Esophagus squamous epithelium (tissue), 5 donors: ENCODE data around the gene CREBZF. TPM values are rescaled to one million over a fixed set of nuclear protein-coding genes. Genes with fewer than 3 reads are reported as not detected.
"Not testable (repeated sequence)": the region's sequence is repeated elsewhere in the genome, so short reads cannot be mapped to it uniquely, and the experiment has no call there.

Source experiments
- DNase-seq: peaks from one replicate; lab custom pipeline; 2025; lab: John Stamatoyannopoulos, UW
- H3K27ac ChIP-seq, 4 donors: fragments of 200-600 bp; sonication (generic); one replicate each; pipeline ENCODE4 v1.5.1; 2016 to 2019; ENCODE audit warnings: mild to moderate bottlenecking in 1 of 4
- H3K27me3 ChIP-seq, 4 donors: fragments of 200-600 bp; sonication (generic); 1 replicate in 3 of 4; 2 replicates in 1 of 4; pipeline versions ENCODE4 v1.5.1 to v1.6.0; 2017 to 2021; ENCODE audit warnings: antibody characterized with exemption in 1 of 4
- H3K36me3 ChIP-seq, 3 donors: fragments of 200-600 bp; sonication (generic); one replicate each; pipeline ENCODE4 v1.5.1; 2016 to 2019
- H3K4me1 ChIP-seq, 3 donors: fragments of 200-600 bp; sonication (generic); one replicate each; pipeline ENCODE4 v1.5.1; 2017 to 2019
- H3K4me3 ChIP-seq, 4 donors: fragments of 200-600 bp; sonication (generic); 1 replicate in 3 of 4; 2 replicates in 1 of 4; pipeline ENCODE4 v1.5.1; 2016 to 2019; ENCODE audit warnings: mild to moderate bottlenecking in 2 of 4, moderate library complexity in 1 of 4
- H3K9me3 ChIP-seq, 3 donors: fragments of 200-600 bp; sonication (generic); one replicate each; pipeline ENCODE4 v1.5.1; 2016 to 2019
- POLR2A ChIP-seq, 4 donors: fragments of 450-650 bp; IDR thresholded peaks; one replicate each; pipeline ENCODE4 v1.6.1; 2017; ENCODE audit warnings: antibody characterized with exemption in 4 of 4, mild to moderate bottlenecking in 4 of 4, moderate library complexity in 3 of 4
- WGBS, 2 donors: methylation state at CpG; one replicate each; pipeline ENCODE4 v1.1.5; 2018; 5-methylcytosine and 5-hydroxymethylcytosine counted together
- intact Hi-C: fragments of 100-400 bp; cut with DNase I; formaldehyde crosslinking; loops from one replicate; pipeline ENCODE4 v1.15.0; 2022
- total RNA-seq, 4 donors: library from RNA; depleted of rRNA; stranded (reverse); fragments of >200 nt; gene quantifications; one replicate each; pipeline ENCODE4 v1.1.0, GENCODE V29; 2016
- TF ChIP-seq, protein P1 (sequence below), 6 experiments: fragments of 450-650 bp in 4 of 6; fragments of 200-600 bp in 2 of 6; sonication (generic) in 2 of 6; IDR thresholded peaks; one replicate each; pipeline ENCODE4 v1.5.1; 2016 to 2019; ENCODE audit warnings: antibody characterized with exemption in 6 of 6, mild to moderate bottlenecking in 4 of 6, moderate library complexity in 4 of 6
- donor health status: DM: yes; HTN: yes; CAD: no.

CREBZF gene
- total RNA-seq, 4 donors from 2014 or later: 14.8 to 67.3 (median 27.6) TPM

DNA sequence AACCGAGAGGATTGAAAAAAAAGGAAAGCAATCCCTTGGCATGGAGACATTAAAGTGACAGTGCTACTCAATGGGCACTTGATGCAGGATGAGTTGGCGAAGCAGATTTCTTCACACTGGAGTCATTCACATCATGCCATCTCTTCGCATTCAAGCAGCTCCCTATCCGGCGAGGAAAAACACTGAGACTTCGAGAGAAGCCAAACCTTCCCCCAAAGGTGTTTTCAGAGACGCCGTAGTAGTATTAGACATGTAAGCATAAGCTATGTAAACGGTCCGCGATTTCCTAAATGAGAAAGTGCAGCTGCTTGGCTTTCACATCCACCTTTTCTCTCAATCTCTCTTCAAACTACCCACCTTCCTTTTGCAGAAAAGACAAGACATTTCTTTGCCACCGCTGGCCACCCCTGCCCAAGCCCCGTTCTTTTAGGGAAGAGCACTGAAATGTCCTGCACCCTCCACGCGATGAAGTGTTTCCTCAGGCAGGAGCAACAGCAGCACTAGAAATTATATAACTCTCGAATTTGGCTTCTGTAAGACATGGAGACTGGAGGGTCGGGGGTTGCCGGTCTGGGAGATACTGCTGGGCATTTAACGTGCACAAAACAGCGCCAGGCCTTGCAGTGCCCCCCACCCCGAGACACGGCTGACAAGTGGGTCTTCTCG is 37.5 kb downstream of the CREBZF start, which contains the start of gene DLG2:
DLG2 (minus strand) TSS at position 13 of the 666 bp plus-strand sequence.
- 2% methylated on average over 18 to 23 of the region's 23 CpGs for whole genome bisulfite sequencing, 2 donors
- DNase-seq: no peak
- Histone ChIP-seq H3K4me1 (peaks cover 0 to 46% (median 14%) of the 10 kb centered on the region in 3 donors), H3K9me3 (no peaks in the 10 kb centered on the region), H3K36me3 (peaks cover 0 to 18% (median 0%) of the 10 kb centered on the region in 3 donors), H3K27ac (peak within 1 kb of the TSS; percentile 87 to 98 (median 94)), H3K4me3 (peak within 1 kb of the TSS; percentile 57 to 94 (median 81)), H3K27me3 (no peaks in the 10 kb centered on the region)
- no peak for TF ChIP-seq POLR2A (IDR thresholded peaks at IDR 0.05)
- TF ChIP-seq, protein P1, sequence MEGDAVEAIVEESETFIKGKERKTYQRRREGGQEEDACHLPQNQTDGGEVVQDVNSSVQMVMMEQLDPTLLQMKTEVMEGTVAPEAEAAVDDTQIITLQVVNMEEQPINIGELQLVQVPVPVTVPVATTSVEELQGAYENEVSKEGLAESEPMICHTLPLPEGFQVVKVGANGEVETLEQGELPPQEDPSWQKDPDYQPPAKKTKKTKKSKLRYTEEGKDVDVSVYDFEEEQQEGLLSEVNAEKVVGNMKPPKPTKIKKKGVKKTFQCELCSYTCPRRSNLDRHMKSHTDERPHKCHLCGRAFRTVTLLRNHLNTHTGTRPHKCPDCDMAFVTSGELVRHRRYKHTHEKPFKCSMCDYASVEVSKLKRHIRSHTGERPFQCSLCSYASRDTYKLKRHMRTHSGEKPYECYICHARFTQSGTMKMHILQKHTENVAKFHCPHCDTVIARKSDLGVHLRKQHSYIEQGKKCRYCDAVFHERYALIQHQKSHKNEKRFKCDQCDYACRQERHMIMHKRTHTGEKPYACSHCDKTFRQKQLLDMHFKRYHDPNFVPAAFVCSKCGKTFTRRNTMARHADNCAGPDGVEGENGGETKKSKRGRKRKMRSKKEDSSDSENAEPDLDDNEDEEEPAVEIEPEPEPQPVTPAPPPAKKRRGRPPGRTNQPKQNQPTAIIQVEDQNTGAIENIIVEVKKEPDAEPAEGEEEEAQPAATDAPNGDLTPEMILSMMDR (IDR thresholded peaks at IDR 0.05): no peak
- intact Hi-C loops: no loop called here

DNA sequence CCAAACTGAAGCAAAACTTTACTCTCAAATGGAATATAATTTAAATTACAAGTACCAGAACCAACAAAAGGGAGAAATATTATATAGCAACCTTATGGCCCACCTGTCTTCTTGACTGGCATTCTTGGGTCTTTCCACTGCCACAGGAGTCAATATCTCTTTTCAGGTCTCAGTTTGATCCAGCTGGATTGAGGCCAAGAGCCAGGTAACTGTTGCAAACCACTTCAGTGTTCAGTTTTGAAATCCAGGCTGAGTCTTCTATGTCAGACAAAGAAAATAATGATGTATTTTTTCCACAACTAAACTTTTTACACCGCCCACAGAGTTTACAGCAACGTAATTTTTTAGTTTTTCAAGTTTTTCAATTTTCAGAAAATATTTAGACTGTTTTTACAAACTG is 38.4 kb downstream of the CREBZF start:
- DNase-seq: no peak
- Histone ChIP-seq H3K9me3 (no peaks in the 10 kb centered on the region), H3K4me1 (peaks cover 0 to 46% (median 14%) of the 10 kb centered on the region in 3 donors), H3K27me3 (no peaks in the 10 kb centered on the region), H3K4me3 (peak overlapping the region in 3 of 4 donors; percentile 81 to 94 (median 81)), H3K27ac (peak overlapping the region in 3 of 4 donors; percentile 94 to 98 (median 95)), H3K36me3 (peaks cover 0 to 10% (median 0%) of the 10 kb centered on the region in 3 donors)
- 31 to 32% methylated on average over 2 of the region's 2 CpGs for WGBS, 2 donors
- TF ChIP-seq, protein P1 (IDR thresholded peaks at IDR 0.05): no peak
- TF ChIP-seq POLR2A (IDR thresholded peaks at IDR 0.05): no peak
- intact Hi-C loops: no loop called here

DNA sequence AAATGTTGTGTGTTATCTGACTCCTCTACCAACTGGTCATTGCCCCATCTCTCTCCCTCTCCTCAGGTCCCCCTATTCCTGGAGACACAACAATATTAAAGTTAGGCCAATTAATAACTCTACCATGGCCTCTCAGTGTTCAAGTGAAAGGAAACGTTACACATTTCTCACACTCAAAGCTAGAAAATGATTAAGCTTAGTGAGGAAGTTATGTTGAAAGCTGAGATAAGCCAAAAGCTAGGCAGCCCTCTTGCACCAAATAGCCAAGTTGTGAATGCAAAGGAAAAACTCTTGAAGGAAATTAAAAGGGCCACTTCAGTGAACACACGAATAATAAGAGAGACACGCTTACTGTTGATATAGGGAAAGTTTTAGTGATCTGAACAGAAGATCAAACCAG is 44.7 kb downstream of the CREBZF start:
- H3K27me3 ChIP-seq: no peaks in the 10 kb centered on the region
- H3K36me3 ChIP-seq: no peaks in the 10 kb centered on the region
- peaks cover 0 to 5% (median 0%) of the 10 kb centered on the region in 3 donors for H3K4me1 ChIP-seq
- H3K27ac ChIP-seq: no peak overlapping the region
- no peak overlapping the region for H3K4me3 ChIP-seq
- no peaks in the 10 kb centered on the region for H3K9me3 ChIP-seq
- TF ChIP-seq, protein P1 (IDR thresholded peaks at IDR 0.05): no peak
- TF ChIP-seq POLR2A (IDR thresholded peaks at IDR 0.05): no peak
- intact Hi-C loops: no loop called here
- WGBS, 2 donors: 63 to 64% methylated on average over 3 of the region's 3 CpGs
- DNase-seq: no peak

DNA sequence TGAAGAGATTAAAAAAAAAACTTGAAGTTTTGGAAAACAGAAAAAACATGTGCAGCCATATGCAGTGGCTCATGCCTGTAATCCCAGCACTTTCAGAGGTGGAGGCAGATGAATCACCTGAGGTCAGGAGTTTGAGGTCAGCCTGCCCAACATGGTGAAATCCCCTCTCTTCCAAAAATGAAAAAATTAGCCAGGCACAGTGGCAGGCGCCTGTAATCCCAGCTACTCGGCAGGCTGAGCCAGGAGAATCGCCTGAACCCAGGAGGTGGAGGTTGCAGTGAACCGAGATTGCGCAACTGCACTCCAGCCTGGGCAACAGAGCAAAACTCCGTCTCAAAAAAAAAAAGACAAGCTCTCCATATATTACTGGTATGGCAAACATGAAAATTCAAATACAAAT is 45.4 kb downstream of the CREBZF start:
- Histone ChIP-seq H3K27me3 (no peaks in the 10 kb centered on the region), H3K36me3 (no peaks in the 10 kb centered on the region), H3K4me3 (no peak overlapping the region), H3K4me1 (no peaks in the 10 kb centered on the region), H3K9me3 (no peaks in the 10 kb centered on the region), H3K27ac (no peak overlapping the region)
- no peak for TF ChIP-seq POLR2A (IDR thresholded peaks at IDR 0.05)
- TF ChIP-seq, protein P1 (IDR thresholded peaks at IDR 0.05): no peak
- DNase-seq: no peak
- 68 to 86% methylated on average over 6 of the region's 6 CpGs for WGBS, 2 donors
- intact Hi-C loops: no loop called here

DNA sequence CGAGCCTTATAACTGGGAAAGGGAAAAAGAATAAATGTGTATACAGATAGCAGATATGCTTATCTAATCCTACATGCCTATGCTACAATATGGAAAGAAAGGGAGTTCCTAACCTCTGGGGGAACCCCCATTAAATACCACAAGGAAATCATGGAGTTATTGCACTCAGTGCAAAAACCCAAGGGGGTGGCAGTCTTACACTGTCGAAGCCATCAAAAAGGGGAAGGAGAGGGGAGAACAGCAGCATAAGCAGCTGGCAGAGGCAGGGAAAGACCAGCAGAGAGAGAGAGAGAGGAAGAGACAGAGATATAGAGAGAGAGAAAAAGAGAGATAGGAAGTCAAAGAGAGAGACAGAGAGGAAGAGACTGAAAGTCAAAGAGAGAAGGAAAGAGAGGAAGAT is 53.3 kb downstream of the CREBZF start:
- intact Hi-C loops: not testable (repeated sequence)
- WGBS, 2 donors: 74 to 88% methylated on average over 2 of the region's 2 CpGs

More for the DNA sequence above, 53.3 kb downstream of the CREBZF start:
- DNase-seq, H3K9me3 ChIP-seq, H3K4me3 ChIP-seq, H3K4me1 ChIP-seq, H3K36me3 ChIP-seq, H3K27ac ChIP-seq, H3K27me3 ChIP-seq: not testable (repeated sequence)

Other genes with a start within 250 kb of the CREBZF start
- gene DLG2, start 37.8 kb downstream of the CREBZF start, total RNA-seq: 10 to 100 TPM in 3 of 4 donors, 1 to 10 TPM in 1; 2.9 to 27.7 (median 12.6) TPM
- gene TMEM126B, start 36.5 kb downstream of the CREBZF start, total RNA-seq: 10 to 100 TPM; 13.6 to 43.0 (median 38.7) TPM
- gene TMEM126A, start 17.2 kb downstream of the CREBZF start, total RNA-seq: 10 to 100 TPM in 3 of 4 donors, 1 to 10 TPM in 1; 6.8 to 38.3 (median 25.7) TPM
- gene CCDC89, start 21.1 kb upstream of the CREBZF start, total RNA-seq: 1 to 10 TPM in 2 of 4 donors, under 1 TPM in 1, not detected in 1; 0.18 to 2.1 (median 1.1) TPM
- gene SYTL2, start 146.0 kb upstream of the CREBZF start, total RNA-seq: 10 to 100 TPM in 1 of 4 donors, 1 to 10 TPM in 3; 8.8 to 16.0 (median 9.2) TPM
- not detected for gene CCDC83, start 190.3 kb upstream of the CREBZF start, total RNA-seq